ENCODE data around the gene NECTIN3.

NECTIN3 gene

DNA sequence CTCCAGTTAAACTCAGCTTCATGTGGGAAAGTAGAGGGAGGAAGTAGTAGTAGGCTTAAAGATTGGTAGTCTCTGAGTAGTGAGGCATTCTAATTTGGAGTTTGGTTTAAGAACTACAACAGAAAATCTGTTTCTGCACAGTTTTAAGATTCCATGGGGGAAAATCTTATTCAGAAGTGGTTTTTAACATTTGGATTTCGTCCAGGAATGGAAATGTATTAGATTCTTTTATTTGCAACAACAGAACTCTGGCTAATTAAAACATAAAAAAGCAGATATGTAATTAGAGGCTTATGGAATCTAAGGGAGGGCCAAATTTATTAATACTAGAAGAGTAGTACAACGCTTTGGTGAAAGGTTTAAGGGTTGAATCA is 36.0 kb downstream of the NECTIN3 start:
- H3K9me3 Mint-ChIP-seq: no peaks in the 10 kb centered on the region
- no peak overlapping the region for H3K4me3 Mint-ChIP-seq
- no peaks in the 10 kb centered on the region for H3K27me3 Mint-ChIP-seq
- no peak overlapping the region for H3K27ac Mint-ChIP-seq
- no peaks in the 10 kb centered on the region for H3K36me3 Mint-ChIP-seq (ENCODE audit: low read depth)
- H3K4me1 Mint-ChIP-seq (ENCODE audit: low read depth): no peaks in the 10 kb centered on the region
- intact Hi-C loops (cut with micrococcal nuclease): no loop called here

DNA sequence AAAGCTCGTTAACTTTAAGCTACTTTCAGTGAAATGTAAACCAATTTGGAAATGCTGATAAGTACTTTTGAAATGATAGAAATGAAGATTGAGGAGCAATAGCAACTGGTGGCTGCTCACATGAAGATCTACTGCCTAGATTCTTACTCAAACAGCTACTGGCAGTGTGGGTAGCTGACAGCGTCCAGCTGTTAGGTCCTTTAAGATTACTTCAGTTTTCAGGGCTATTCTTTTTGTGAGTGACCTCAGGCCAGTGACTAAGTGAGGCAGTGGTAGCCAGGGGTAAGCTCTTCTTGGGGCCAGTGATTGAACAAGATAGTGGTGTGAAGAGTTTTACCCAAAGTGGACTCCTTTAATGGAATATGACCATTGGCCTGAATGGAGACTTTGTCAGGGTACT is 41.3 kb downstream of the NECTIN3 start:
- Mint-ChIP-seq H3K9me3 (no peaks in the 10 kb centered on the region), H3K36me3 (ENCODE audit: low read depth) (no peaks in the 10 kb centered on the region), H3K4me3 (no peak overlapping the region), H3K4me1 (ENCODE audit: low read depth) (no peaks in the 10 kb centered on the region), H3K27me3 (no peaks in the 10 kb centered on the region), H3K27ac (no peak overlapping the region)
- intact Hi-C loops (cut with micrococcal nuclease): no loop called here

DNA sequence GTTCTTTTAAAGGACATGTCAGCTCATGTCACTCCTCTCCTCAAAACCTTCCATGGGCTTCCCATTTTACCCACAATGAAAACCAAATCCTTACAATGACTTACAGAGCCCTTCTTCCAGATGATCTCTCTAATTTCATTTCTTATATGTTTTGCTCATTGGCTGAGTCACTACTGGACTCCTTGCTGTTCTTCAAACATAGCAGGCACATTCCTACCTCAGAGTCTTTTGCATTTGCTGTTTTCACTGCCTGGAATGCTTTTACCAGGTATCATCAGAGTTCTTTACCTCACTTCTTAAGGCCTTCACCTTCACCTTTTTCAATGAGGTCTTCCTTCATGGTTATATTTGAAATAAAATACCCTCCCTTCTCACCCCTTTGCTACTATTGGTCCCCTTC is 57.3 kb downstream of the NECTIN3 start:
- no peaks in the 10 kb centered on the region for H3K27me3 Mint-ChIP-seq
- no peaks in the 10 kb centered on the region for H3K9me3 Mint-ChIP-seq
- no peak overlapping the region for H3K27ac Mint-ChIP-seq

DNA sequence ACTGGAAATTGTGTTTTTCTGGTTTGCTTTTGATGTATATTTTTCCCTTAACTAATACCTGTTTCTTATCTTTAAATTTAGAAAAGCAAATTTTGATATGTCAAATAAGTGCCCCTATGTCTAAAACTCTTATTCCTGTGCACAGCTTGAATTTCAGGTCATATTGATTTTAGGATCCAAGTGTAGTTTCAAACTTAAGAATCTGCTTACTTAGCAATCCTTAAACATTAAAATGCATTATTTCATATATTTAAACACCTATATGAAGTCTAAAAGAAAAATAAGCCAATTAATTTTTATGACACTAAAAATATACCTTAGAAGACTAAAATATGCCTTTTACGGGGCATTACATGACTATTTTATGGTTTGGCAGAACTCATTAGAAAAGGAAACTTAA is 59.2 kb downstream of the NECTIN3 start:
- Mint-ChIP-seq H3K4me3 (no peak overlapping the region), H3K36me3 (ENCODE audit: low read depth) (no peaks in the 10 kb centered on the region), H3K27me3 (no peaks in the 10 kb centered on the region), H3K4me1 (ENCODE audit: low read depth) (no peaks in the 10 kb centered on the region), H3K27ac (no peak overlapping the region), H3K9me3 (no peaks in the 10 kb centered on the region)
- intact Hi-C loops (cut with micrococcal nuclease): no loop called here

More for the DNA sequence above, 57.3 kb downstream of the NECTIN3 start:
- no peaks in the 10 kb centered on the region for H3K4me1 Mint-ChIP-seq (ENCODE audit: low read depth)
- intact Hi-C loops (cut with micrococcal nuclease): no loop called here
- no peaks in the 10 kb centered on the region for H3K36me3 Mint-ChIP-seq (ENCODE audit: low read depth)
- no peak overlapping the region for H3K4me3 Mint-ChIP-seq

DNA sequence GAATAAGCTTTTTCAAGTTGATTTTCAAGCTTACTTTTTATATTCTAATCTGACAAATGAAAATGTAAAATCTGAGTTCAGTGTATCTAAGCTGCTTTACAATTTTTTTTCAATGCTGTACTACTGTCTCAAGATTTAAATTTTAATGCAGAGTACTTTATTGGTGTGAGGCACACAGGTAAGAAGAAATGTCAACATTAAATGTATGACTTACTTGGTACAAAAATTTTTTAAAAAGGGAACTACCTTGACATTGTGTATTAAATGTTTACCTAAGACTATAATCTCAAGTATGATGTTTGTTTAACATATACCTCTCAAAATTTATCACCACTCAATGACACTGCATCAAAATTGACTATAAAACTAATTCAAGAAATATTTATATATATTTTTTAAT is 62.7 kb downstream of the NECTIN3 start:
- no peaks in the 10 kb centered on the region for H3K27me3 Mint-ChIP-seq
- H3K9me3 Mint-ChIP-seq: no peaks in the 10 kb centered on the region
- H3K36me3 Mint-ChIP-seq (ENCODE audit: low read depth): no peaks in the 10 kb centered on the region
- H3K27ac Mint-ChIP-seq: no peak overlapping the region
- H3K4me3 Mint-ChIP-seq: no peak overlapping the region
- no peaks in the 10 kb centered on the region for H3K4me1 Mint-ChIP-seq (ENCODE audit: low read depth)
- intact Hi-C loops (cut with micrococcal nuclease): no loop called here

DNA sequence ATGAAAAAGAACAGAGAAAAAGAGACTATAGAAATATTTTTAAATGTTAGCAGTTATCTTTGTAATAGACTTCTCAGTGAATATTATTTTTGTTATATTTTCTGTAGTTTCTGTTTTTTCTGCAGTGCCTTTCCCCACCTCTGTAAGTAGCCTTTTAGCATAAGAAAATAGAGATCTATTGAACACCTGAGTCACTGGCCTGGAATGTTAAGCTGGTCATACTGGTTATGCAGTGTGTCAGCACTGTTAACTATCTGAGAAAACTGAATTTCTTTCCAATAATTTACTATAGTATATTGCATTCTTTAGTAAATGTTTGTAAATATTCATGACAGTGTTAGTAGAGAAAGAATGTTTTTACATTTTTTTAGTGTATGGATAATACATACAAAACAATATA is 79.8 kb downstream of the NECTIN3 start:
- no peaks in the 10 kb centered on the region for H3K4me1 Mint-ChIP-seq (ENCODE audit: low read depth)
- H3K27ac Mint-ChIP-seq: no peak overlapping the region
- H3K27me3 Mint-ChIP-seq: no peaks in the 10 kb centered on the region
- H3K36me3 Mint-ChIP-seq (ENCODE audit: low read depth): no peaks in the 10 kb centered on the region
- no peaks in the 10 kb centered on the region for H3K9me3 Mint-ChIP-seq
- no peak overlapping the region for H3K4me3 Mint-ChIP-seq
- intact Hi-C loops (cut with micrococcal nuclease): no loop called here

DNA sequence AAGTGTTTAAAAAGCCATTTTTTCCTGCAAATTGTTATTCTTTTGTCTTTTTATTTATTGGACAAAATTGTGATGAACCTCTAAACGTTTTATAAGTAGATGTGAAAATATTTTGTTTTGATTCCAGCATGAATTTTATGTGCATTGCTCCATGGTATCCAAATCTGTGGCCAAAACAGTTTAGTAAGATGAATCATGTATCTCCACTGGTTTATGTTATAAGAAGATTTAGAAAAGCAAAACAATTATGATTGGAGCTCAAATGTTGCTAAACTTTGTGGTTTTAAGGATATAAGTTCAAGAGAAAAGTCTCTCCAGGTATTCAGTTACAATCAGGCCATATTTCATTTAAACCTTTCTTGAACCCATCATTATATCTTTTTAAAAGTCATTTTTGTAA is 80.9 kb downstream of the NECTIN3 start:
- Mint-ChIP-seq H3K27ac (no peak overlapping the region), H3K9me3 (no peaks in the 10 kb centered on the region), H3K4me1 (ENCODE audit: low read depth) (no peaks in the 10 kb centered on the region), H3K4me3 (no peak overlapping the region), H3K36me3 (ENCODE audit: low read depth) (no peaks in the 10 kb centered on the region), H3K27me3 (no peaks in the 10 kb centered on the region)
- intact Hi-C loops (cut with micrococcal nuclease): no loop called here

DNA sequence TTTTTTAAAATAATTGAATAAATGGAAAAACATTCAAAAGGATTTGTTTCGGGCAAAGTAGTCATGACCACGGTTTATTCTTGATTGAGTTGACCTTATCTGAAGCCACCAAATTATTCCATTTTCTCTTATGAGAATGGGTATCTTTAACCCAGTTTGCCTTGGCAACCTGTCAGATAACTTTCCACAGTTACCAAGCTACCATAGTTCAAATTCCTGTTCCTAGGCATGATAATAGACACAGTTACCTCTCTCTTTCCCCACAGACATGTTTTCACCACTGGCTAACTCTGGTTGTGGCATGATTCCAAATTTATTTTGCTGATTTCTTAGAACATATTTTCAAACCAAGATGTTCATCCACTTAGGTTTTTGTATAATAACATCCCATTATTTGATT is 84.9 kb downstream of the NECTIN3 start:
- H3K4me3 Mint-ChIP-seq: no peak overlapping the region
- H3K9me3 Mint-ChIP-seq: peaks cover 9% of the 10 kb centered on the region
- no peak overlapping the region for H3K27ac Mint-ChIP-seq
- no peaks in the 10 kb centered on the region for H3K4me1 Mint-ChIP-seq (ENCODE audit: low read depth)
- H3K27me3 Mint-ChIP-seq: no peaks in the 10 kb centered on the region
- no peaks in the 10 kb centered on the region for H3K36me3 Mint-ChIP-seq (ENCODE audit: low read depth)
- intact Hi-C loops (cut with micrococcal nuclease): no loop called here

DNA sequence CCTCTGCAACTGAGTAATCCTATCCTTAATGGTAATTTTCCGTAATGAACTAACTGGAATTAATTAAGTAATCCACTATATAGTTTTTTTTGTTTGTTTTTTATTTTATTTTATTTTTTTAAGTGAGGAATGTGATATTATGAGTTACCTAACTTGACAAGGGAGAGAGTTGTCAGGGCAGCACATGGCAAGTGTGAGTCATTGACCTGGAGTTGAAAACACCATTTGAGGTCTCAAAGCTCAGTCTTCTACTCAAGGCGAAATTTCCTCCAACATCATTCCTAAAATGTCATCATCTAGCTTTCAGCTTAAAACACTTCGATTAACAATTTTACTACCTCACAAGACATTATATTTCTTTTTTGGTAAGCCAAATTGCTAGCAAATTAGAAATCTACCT is 87.8 kb downstream of the NECTIN3 start:
- intact Hi-C loops (cut with micrococcal nuclease): no loop called here
- no peaks in the 10 kb centered on the region for H3K4me1 Mint-ChIP-seq (ENCODE audit: low read depth)
- H3K4me3 Mint-ChIP-seq: no peak overlapping the region
- H3K27ac Mint-ChIP-seq: no peak overlapping the region
- no peaks in the 10 kb centered on the region for H3K36me3 Mint-ChIP-seq (ENCODE audit: low read depth)
- H3K27me3 Mint-ChIP-seq: no peaks in the 10 kb centered on the region
- peaks cover 11% of the 10 kb centered on the region for H3K9me3 Mint-ChIP-seq

DNA sequence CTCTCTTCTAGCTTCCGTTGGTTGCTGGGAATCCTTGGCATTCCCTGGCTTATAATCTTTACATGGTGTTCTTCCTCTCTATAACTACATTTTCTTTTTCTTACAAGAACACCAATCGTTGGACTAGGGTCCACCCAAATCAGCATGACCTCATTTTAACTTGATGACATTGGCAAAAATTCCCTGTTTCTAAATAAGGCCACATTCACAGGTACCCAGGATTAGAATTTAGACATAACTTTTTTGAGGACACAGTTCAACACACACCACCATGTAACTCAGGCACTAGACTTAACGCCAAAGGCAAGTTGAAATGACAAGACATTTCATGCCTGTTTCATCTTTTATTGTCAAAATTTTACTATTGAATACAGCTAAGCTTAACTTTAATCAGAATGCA is 93.0 kb downstream of the NECTIN3 start:
- intact Hi-C loops (cut with micrococcal nuclease): no loop called here
- H3K9me3 Mint-ChIP-seq: peaks cover 17% of the 10 kb centered on the region
- H3K36me3 Mint-ChIP-seq (ENCODE audit: low read depth): no peaks in the 10 kb centered on the region
- no peaks in the 10 kb centered on the region for H3K4me1 Mint-ChIP-seq (ENCODE audit: low read depth)
- H3K4me3 Mint-ChIP-seq: no peak overlapping the region
- no peak overlapping the region for H3K27ac Mint-ChIP-seq
- no peaks in the 10 kb centered on the region for H3K27me3 Mint-ChIP-seq

DNA sequence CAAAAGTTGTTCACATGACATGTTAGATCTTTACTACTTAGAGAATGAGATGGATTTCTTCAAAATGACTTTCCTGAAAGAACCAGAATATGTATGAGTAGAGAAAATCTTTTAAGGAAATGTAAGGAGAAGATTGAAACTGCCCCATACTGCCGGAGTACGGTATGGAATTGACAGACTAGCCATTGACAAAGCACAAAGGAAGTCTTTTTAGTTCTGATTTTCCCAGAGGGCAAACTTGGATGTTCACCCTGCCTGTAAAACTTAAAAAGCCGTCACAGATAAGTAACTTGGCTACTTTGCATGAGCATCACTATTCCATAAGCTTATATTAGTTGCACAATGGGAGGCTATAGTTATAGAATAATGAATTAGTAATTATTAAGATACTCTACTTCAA is 93.8 kb downstream of the NECTIN3 start:
- H3K9me3 Mint-ChIP-seq: peaks cover 9% of the 10 kb centered on the region
- H3K36me3 Mint-ChIP-seq (ENCODE audit: low read depth): no peaks in the 10 kb centered on the region
- H3K4me1 Mint-ChIP-seq (ENCODE audit: low read depth): no peaks in the 10 kb centered on the region
- intact Hi-C loops (cut with micrococcal nuclease): no loop called here
- no peak overlapping the region for H3K27ac Mint-ChIP-seq
- no peak overlapping the region for H3K4me3 Mint-ChIP-seq
- H3K27me3 Mint-ChIP-seq: no peaks in the 10 kb centered on the region

DNA sequence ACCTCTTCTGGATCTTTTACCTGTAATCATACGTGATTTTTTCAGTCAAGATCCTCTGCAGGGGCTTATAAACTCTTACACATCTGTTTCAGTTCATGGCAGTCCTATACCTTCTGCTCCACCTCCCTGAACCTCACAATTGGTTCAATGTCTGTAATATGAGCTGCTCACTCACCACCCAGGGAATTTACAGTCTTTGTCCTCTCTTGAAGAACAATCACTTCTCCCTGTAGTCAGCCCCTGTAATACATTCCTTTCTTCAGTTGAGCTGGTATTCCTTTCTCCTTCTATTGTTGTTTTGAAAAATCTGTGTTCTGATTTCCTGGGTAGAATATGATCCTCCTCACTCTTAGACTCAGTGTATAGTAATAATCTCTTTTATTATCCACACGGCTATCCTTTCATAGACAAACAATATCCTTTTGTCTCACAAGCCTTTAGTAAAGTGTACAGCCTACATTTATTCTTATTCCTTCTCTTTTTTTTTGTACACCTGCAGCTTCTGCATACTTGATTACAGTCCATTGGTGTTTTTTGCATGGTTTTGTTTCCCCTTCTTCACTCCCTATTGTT is 101.8 kb downstream of the NECTIN3 start:
- Mint-ChIP-seq H3K36me3 (ENCODE audit: low read depth) (no peaks in the 10 kb centered on the region), H3K27ac (no peak overlapping the region), H3K9me3 (no peaks in the 10 kb centered on the region), H3K4me3 (no peak overlapping the region), H3K27me3 (no peaks in the 10 kb centered on the region), H3K4me1 (ENCODE audit: low read depth) (no peaks in the 10 kb centered on the region)
- intact Hi-C loops (cut with micrococcal nuclease): no loop called here

DNA sequence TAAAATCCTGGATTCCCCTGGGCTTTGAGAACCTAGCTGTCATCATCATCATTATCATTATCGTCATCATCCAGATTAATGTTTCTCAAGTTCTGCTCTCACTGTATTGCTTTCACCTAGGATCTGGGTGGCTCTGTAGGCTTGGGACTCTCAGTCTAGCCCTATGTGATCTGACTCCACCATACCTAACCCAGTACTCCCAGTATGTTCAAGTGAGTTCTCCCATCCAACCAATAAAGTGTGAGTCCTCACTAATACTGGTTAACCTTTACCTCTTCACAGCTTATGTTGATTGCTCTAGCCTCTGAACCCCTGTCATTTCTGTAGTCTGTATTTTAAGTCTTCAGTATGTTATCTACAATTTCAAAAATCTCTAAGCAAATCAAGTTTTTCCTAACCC is 102.3 kb downstream of the NECTIN3 start:
- Mint-ChIP-seq H3K36me3 (ENCODE audit: low read depth) (no peaks in the 10 kb centered on the region), H3K4me3 (no peak overlapping the region), H3K4me1 (ENCODE audit: low read depth) (no peaks in the 10 kb centered on the region), H3K27ac (no peak overlapping the region), H3K9me3 (no peaks in the 10 kb centered on the region), H3K27me3 (no peaks in the 10 kb centered on the region)
- intact Hi-C loops (cut with micrococcal nuclease): no loop called here

DNA sequence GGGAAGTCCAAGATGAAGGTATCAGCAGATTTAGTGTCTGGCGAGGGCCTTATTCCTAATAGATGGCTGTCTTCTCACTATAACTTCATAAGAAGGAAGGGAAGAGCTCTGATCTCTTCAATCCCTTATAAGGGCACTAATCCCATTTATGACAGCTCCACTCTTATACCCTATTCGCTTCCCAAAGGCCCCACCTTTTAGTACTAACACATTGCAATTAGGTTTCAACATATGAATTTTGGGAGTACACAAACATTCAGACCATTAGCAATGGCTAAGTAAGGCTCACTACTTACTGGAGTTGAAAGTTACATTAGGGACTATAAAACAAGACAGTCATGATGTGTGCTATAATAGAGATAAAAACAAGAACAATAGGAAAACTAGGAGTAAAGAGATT is 118.9 kb downstream of the NECTIN3 start:
- Mint-ChIP-seq H3K9me3 (no peaks in the 10 kb centered on the region), H3K4me1 (ENCODE audit: low read depth) (no peaks in the 10 kb centered on the region), H3K4me3 (no peak overlapping the region), H3K27me3 (no peaks in the 10 kb centered on the region), H3K27ac (no peak overlapping the region), H3K36me3 (ENCODE audit: low read depth) (no peaks in the 10 kb centered on the region)
- intact Hi-C loops (cut with micrococcal nuclease): no loop called here

DNA sequence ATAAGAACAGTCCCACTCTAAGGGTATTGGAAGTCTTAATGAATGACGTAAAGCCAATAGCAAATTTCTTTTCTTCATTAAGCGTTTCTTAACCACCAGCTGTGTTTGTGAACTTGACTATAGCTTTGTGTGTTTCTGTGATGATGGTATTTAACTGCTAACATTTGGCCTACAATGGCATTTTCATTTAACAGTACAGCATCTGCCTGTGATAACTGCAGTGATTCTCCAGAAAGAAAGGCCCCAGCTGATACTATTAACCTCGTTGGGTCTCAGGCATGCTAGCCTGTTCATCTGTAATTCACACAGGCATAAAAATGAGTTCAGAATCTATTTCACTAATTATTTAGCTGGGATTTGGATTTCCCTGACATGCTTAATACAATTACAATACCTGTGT is 121.9 kb downstream of the NECTIN3 start:
- no peak overlapping the region for H3K27ac Mint-ChIP-seq
- no peaks in the 10 kb centered on the region for H3K27me3 Mint-ChIP-seq
- no peaks in the 10 kb centered on the region for H3K9me3 Mint-ChIP-seq
- H3K4me3 Mint-ChIP-seq: no peak overlapping the region
- no peaks in the 10 kb centered on the region for H3K4me1 Mint-ChIP-seq (ENCODE audit: low read depth)
- intact Hi-C loops (cut with micrococcal nuclease): no loop called here
- H3K36me3 Mint-ChIP-seq (ENCODE audit: low read depth): no peaks in the 10 kb centered on the region
